Activated T-cell treated with anti-CD3 and anti-CD28 coated beads for 4 hours (primary cell): ENCODE results near the gene REG4.

Experiments
- DNase-seq: peaks from one replicate; pipeline ENCODE4 v3.0.0-alpha.2; 2020

Gene REG4

DNA sequence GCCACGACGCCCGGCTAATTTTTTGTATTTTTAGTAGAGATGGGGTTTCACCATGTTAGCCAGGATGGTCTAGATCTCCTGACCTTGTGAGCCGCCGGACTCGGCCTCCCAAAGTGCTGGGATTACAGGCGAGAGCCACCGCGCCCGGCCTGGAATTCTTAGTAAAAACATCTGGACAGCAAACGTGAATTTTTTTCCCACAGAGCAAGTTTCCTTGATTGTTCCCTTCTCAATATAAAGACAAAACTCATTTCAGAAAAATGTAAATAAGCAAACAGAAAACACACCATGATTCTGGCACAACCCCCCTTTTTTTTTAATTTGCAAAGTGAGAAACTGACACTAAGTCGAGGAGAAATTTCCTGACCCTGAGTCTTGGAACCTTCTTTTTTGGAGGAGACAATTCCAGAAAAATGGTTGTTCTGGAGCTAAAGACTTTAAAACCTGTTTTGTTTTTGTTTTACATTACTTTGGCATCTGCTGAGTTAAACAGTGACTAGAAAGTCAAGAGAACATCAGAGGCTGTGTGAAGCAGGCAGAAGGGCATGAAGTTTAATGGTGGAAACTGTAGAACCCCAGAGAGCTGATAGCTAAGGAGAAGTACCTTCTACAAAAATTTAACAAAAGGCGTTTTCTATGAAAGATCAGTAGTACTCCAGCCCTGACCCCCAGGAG is 32.2 kb downstream of the REG4 start:
- DNase-seq, result no peak

DNA sequence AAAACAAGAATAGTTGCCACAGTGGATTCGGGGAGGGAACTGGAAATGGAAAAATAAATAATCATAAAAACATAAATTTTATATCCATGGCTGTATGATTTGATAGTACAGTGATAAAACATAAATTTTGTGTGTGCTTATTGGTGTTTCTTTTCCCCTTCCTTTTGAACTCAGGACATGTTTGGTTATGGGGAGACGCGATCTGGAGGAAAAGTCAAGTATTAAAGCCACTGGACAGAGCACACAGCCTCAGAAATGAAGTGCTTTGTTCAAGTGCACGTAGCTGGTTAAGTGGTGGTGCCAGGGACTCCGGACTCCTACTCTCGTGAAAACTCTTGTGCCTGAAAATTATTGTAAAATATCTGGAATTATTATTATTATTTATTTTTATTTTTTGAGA is 32.9 kb downstream of the REG4 start:
- DNase-seq, result no peak

DNA sequence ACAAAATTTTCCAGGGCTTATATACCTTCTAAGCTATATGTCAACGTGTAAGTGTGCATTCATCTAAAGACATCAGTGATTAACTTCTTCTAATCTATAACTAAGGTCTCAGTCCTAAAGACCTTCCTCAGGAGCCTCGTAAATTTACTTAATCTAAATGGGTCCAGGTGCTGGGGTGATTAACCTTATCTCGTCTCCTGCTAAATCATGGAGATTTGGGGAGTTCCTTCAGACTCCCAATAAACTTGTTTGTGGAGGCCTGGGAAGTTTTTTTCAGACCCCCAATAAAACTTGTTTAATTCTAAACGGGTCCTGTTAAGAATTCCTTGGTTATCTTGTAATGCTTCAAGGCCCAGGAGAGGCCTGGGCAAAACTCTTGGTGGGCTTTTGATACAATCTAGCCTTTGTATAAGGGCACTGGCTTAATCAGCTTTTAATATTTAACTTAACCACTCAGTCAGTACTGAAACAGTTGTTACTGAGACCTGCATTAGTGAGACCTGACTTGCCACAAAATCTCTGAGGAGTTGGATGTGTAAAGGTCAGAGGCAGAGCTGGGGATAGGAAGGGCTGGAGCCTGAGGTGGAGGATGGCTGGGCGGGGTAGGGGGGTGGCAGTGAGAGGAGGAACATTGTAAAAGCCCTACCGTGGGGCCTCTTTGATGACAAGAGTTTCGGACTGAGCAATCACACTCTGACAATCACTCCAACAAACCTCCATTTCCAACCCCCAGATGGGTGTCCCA is 36.3 kb downstream of the REG4 start:
- DNase-seq, result no peak

DNA sequence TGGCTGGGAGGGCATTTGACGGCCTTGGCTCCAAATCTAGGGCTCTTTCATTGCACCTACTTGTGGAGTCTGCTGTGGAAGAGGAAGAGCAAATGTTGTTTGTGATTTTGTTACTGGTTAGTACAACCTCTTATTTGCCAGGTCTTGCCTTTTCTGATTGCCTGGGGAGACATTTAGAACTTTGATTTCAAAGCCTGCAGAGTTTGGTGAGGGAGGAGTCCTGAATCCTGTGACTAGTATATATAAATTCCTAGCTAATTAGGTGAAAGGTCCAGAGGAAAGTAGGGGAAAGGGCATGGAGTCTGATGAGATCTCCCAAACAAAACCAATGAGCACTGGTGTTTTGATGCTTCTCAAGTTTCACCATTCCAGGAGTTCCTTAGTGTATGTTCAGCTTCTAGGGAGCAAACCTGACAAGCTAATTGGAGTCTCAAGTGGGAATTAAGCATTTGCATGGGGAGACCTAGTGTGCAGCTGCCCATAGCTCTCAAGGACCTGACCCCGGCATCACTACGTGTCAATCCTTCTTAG is 37.5 kb downstream of the REG4 start:
- DNase-seq, result no peak

DNA sequence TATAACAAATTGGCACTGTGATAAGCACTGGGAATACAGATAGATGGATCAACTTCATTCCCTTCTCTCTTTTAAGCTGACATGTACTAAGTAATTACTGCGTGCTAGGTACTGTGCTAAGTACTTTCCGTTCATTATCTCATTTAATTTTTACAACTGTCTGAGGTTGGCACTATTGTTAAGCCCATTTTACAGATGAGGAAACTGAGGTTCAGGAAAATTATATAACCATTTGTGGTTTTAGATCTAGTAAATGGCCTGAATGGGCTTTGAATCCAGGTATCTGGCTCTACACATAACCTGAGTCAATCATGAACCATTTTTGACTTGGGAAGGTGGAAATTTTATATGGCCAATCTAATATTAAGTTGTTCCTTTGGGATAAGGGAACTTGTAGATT is 39.0 kb downstream of the REG4 start:
- no peak for DNase-seq

DNA sequence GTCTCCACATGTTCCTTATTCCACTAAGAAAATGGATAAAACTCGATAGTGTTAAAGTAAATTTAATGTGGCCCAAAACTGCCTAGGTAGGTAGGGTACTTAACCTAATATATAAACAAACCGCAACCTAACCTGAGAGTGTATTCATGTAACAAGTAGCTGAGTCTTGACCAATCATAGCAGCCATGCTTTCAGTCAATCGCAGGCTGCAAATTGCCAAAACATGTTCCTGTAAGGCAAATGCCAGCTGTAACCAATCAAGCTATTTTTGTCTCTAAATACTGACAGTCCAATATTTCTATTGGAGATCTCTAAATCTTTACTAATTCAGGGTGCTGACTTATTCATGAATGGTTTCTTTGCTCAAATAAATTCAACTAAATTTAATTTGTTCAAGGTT is 39.5 kb downstream of the REG4 start:
- no peak for DNase-seq

DNA sequence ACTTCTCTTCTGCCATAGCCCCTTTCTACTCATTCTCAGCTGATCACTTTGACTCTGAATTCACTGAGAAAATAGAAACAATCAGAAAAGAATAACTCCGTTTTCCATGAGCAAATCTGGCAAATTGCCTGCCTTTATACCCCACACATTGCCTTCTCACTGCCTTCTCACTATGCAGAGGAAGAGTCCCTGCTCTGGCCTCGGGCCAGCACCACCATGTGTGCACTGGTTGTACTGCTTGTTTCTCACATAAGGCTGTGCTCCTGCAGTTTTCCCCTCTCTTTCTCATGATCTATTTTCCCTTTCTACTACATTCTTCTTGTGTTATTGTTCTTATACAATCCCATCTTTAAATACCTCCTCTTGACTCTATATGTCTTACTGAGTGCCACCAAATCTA is 40.2 kb downstream of the REG4 start:
- DNase-seq, result no peak

DNA sequence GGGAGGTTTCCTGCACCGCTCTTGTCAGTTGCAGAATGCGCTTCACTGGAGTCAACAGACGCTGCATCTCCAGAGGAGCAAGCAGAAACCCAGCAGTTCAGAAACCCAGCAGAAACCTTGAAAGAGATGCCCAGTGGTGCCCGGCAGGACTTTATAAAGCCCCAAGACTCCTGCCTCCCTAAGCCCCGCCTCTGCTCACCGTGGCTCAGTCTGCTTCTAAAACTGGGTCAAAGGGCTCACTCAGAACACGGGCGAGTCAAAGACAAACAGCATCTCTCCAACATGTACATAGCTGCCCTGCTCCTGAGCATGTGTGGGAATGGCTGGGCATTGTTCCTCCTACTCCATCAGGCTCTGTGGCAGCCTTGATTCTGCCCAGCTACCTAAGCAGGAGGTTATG is 42.5 kb downstream of the REG4 start, which contains the start of gene HMGCS2:
TSS of gene HMGCS2 (minus strand) at position 128 of the 400 bp plus-strand sequence. CDS start at position 67, 61 bp downstream.
- DNase-seq, result no peak

DNA sequence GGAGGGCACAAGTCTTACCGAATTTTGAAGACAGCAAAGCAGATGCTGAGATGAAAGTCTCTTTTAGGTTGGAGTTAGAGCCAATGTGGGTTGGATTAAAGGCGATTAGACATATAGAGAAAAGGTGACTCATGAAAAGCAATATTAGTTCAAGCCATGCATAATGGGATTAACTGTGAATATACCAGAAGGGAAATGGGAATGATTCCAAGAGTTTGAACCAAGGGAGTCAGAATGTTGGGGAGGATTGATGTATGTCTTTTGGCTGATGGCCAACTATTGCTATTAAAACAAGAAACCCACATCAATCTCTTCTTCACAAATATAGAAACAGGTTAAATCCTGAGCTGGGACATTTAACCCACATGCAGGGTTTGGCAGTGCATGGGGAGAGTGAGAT is 43.8 kb downstream of the REG4 start:
- DNase-seq, result no peak

DNA sequence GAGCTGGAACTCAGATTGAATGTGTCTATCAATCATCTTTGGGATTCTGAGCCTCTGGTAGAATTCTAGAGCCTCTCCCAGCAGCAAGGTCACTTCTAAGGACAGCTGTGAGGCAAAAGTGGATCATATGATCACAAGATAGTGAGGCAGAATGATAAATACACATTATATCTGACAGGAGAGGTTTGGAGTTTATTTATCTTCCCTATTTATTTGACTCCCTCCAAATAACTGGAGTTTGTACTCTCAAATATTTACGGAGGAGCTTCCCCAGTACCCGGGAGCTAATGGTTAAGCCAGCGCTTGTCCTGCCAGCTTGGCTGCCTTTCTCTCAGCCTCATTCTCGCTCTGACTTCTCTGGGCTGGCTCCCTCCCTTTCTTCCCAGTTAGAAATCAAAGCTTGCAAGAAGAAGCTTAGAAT is 44.9 kb downstream of the REG4 start:
- no peak for DNase-seq

DNA sequence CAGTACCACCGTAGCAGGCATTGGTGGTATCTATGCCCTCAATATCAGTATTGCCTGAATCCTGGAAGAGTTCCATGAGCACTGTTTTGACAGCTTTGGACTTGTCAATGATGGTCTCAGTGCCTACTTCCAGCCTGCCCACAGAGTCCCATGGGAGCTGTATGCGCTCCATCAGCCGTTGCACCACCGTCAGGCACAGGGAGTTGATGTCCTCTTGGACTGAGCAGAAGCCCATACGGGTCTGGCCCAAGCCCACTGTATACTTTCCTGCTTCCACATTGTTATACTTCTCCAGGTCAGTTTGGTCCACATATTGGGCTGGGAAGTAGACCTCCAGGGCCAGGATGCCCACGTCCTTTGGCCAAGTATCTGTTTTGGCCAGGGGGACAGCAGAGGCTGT is 47.0 kb downstream of the REG4 start:
- DNase-seq, result no peak

DNA sequence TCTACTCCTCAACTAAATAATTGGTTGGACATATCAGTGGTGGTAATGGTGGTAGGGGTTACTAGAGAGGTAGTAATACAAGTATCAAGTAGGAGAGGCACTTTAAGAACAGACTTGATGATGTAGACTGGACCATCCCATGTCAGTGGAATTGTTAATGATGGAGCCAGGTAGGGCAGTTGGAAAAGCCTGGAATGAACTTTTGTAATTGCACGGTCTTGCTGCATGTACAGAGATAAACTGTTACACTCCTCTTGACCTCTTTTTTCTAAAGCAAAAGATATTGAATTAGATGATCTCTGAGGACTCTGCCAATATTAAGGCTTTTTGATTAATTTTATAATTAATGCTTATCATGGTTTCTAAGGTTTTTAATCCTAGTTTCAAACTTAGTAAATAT is 48.3 kb downstream of the REG4 start:
- DNase-seq, result no peak

DNA sequence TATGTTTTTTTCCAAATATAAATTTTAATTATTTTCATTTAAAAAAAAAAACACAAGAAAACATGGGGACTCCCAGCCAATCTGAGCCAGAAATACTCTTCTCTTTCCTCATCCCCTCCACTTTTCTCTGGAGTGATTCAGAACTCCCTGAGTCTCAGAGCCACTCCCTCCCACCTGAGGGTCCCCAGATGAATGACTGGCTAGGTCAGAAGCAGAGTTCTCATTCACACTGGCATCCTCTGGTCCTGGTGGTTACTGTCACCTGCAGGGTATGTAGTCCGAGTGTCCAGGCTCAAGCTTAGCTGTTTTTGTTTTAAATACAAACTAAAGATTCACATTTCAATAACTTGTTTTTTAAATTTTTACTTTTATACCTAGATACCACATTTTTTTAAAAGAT is 48.9 kb downstream of the REG4 start:
- no peak for DNase-seq

DNA sequence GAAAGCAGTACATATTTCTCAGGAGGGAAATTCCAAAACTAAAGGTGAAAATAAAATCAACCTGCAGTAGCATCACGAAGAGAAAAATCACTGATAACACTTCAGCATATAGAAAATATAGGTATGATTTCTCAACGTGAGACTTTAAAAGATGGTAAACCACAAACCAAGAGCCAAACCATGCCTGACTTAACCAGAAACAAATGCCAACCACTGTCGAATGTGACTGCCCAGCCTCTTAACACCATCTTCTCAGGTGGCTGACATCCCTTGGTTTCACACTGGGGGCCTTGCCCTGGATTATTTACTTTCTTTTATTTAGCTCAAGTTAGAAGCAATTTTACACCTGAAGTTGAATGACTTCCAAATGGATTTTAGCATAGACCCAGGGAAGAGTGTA is 52.7 kb downstream of the REG4 start:
- no peak for DNase-seq

DNA sequence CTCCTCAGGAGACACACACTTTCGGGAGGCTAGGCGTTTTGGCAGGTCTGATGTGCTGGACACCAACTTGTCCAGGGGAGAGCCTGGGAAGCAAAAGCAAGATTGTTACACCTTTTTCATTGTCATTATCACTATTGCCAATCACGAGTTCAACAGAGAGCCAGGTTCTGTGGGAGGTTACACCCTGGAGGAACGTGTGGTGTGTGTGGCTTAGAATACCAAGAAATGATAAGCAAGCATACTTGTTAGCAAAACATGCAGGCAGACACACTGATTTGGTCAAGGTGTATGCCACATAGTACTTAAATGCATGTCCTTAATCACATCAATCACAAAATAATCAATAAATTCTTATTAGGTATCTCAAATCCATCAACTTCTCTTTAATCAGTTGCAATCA is 58.7 kb downstream of the REG4 start:
- no peak for DNase-seq

DNA sequence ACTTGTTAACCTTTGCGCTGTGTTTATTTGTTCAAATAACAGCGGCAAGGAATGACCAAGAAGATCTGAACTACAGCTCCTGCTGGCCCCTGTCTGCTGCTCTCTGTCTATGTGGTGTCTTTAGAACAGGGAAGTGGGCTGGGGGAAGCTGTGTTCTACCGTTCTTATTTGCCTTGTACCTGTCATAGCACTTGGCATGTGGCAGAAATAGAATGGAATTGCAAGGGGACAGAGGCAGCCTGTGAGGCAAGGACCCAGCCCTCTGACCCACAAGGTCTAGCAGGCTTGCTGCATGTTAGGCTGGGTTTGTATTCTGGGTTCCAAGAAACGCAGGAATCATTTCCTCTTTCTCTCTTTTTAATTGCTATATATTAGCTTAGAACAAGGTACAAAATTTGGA is 63.2 kb downstream of the REG4 start:
- no peak for DNase-seq

DNA sequence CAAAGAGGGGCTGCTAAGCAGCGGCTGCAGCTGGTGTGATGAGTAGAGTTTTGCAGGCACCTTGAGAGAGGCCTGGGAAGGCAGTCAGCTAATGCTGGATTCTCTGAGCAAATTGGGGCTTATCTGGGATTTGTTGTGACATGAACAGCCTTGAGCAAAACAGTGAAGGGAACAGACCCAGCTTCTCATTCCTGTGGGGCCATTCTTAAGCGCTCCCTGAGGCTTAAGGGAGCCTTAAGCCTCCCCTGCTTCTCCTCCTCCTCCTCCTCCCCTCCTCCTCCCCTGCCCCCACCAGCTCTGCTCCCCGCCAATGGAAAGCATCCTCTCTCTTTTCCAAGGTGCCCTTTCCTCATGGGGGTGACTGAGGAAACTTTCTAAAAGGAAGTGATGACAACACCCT is 63.8 kb downstream of the REG4 start:
- no peak for DNase-seq

DNA sequence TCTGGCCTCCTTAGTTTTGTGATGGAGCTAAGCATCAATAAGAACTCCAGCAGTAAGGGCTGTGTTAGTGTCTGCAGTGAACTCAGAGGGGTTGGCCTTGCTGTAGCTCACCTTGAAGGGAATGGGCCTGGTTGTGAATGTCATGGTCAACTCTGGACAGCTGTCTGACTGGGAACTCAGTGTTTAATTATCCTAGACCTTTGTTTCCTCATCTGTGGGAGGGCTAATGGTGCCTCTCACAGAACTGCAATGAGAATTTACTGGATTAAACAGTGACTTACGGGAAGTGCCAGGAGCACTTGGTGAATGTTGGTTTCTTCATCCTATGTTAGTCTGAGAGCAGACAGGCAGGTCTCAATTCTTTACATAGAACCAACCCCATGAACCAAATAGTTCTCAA is 66.2 kb downstream of the REG4 start:
- no peak for DNase-seq

DNA sequence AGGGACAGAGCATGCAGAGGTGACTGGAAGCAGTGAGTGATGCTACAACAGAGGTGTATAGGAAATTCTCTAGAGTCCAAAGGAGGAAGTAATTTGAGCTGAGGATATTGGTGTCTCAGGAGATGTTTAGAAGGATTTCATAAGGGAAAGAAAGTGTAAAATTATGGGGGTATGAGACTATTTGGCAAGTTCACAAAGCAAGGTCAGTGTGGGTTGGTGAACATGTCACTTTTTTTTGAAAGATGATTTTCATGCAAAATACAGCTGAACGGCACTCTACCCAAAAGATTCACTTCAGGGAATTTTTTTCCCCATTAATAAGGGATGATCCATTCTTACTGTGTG is 66.7 kb downstream of the REG4 start:
- no peak for DNase-seq
